GM18526 (cell line): ENCODE measurements around the gene RAF1.

Experiments
- POLR2A ChIP-seq: IDR thresholded peaks from 3 replicates; pipeline ENCODE4 v1.6.1; 2011; ENCODE audit not compliant: insufficient read length; ENCODE audit errors: extremely low read depth

Gene RAF1

GRCh38 chr3:12663936-12664908 is at the start of gene RAF1:
Gene RAF1 (minus strand): TSS chr3:12664117. CDS start chr3:12618721, 45,396 bp downstream.
- peak; percentile 92 for TF ChIP-seq POLR2A

- no peak for TF ChIP-seq POLR2A
Measured at GRCh38 chr3:12710062-12710461, 46.1 kb upstream of the RAF1 start.

- no peak for TF ChIP-seq POLR2A
Measured at GRCh38 chr3:12709334-12709733, 45.4 kb upstream of the RAF1 start.

- no peak for TF ChIP-seq POLR2A
Measured at GRCh38 chr3:12708584-12709192, 44.8 kb upstream of the RAF1 start.

GRCh38 chr3:12707449-12707848 is 43.5 kb upstream of the RAF1 start:
- TF ChIP-seq POLR2A = no peak

- no peak for TF ChIP-seq POLR2A
Measured at GRCh38 chr3:12706504-12707253, 42.8 kb upstream of the RAF1 start.

GRCh38 chr3:12705981-12706380 is 42.1 kb upstream of the RAF1 start:
- no peak for TF ChIP-seq POLR2A

GRCh38 chr3:12705374-12705926 is 41.5 kb upstream of the RAF1 start:
- no peak for TF ChIP-seq POLR2A

GRCh38 chr3:12702501-12702900 is 38.6 kb upstream of the RAF1 start:
- no peak for TF ChIP-seq POLR2A

GRCh38 chr3:12700800-12701199 is 36.9 kb upstream of the RAF1 start:
- no peak for TF ChIP-seq POLR2A

- TF ChIP-seq POLR2A = no peak
Measured at GRCh38 chr3:12695916-12696315, 32.0 kb upstream of the RAF1 start.

- no peak for TF ChIP-seq POLR2A
Measured at GRCh38 chr3:12695112-12695511, 31.2 kb upstream of the RAF1 start.

- no peak for TF ChIP-seq POLR2A
Measured at GRCh38 chr3:12692444-12692843, 28.5 kb upstream of the RAF1 start.

GRCh38 chr3:12689997-12690711 is 26.2 kb upstream of the RAF1 start:
- no peak for TF ChIP-seq POLR2A

- TF ChIP-seq POLR2A = no peak
Measured at GRCh38 chr3:12687948-12688347, 24.0 kb upstream of the RAF1 start.
